Muscle of arm (tissue), 12 donors: ENCODE data around the gene SS18L1. TPM values are rescaled to one million over a fixed set of nuclear protein-coding genes. Genes with fewer than 3 reads are reported as not detected.

Source experiments
- DNase-seq: peaks from one replicate; pipeline ENCODE4 v3.0.0-alpha.2; 2013
- polyA plus RNA-seq, 12 donors: library from polyadenylated mRNA; unstranded; fragments of 120-200 nt; gene quantifications; one replicate each; pipeline ENCODE4 v1.2.1, GENCODE V29; 2013; ENCODE audit not compliant: insufficient read length in 12 of 12

SS18L1 gene
- polyA plus RNA-seq, 12 donors: 13.5 to 21.0 (median 15.7) TPM; not detected in 1

DNA sequence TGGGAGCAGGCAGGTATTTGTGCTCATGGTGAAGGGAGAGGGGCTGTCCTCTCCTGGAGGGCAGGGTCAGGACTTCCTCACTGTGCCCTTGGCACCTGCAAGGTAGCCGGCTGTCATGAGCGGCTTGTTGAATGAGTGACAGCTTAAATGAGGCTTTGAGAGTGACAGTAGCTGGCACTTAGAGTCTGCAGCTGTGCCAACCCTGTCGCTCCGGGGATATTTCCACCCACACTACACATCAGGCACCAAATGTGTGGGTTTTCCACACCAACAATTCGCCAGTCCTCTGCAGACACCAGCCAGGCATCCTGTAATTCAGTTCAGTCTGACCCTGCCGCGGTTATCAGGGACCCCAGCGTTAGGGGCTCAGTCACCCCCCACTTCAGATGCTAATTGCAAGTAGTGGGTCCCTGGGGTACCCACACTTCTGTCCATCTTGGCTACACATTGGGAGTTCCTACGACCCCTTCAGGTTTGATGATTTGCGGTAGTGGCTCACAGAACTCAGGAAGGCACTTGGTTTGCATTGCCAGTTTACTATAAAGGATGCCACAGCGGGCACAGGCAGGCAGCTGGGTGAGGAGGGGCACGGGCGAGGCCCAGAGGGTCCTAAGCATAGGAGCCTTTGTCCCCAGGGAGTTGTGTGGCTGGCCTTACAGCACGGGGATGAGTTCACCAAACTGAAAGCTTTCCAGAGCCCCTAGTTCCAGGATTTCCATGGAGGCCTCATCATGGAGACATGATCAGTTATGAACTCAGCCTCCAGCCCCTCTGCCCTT lies 48.4 kb downstream of the SS18L1 start:
- DNase-seq: no peak

DNA sequence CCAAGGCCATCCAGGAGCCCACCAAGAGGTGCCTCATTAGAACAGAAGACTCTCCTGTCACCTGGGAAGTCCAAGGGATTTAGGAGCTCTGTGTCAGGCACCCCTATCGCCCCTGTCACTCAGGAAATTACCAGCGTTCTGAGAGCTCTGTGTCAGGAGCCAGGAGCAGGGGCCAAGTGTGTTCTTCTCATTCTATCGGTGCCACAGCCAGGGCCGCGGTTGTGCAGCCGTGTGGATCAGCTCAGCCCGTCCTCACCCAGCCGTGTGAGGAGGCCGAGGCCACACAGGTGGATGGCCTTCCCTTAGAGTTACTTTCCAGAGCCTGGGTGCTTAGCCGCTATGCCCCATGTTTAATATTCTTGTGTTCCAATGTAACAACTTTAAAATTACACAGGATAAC lies 49.1 kb downstream of the SS18L1 start:
- DNase-seq: no peak

DNA sequence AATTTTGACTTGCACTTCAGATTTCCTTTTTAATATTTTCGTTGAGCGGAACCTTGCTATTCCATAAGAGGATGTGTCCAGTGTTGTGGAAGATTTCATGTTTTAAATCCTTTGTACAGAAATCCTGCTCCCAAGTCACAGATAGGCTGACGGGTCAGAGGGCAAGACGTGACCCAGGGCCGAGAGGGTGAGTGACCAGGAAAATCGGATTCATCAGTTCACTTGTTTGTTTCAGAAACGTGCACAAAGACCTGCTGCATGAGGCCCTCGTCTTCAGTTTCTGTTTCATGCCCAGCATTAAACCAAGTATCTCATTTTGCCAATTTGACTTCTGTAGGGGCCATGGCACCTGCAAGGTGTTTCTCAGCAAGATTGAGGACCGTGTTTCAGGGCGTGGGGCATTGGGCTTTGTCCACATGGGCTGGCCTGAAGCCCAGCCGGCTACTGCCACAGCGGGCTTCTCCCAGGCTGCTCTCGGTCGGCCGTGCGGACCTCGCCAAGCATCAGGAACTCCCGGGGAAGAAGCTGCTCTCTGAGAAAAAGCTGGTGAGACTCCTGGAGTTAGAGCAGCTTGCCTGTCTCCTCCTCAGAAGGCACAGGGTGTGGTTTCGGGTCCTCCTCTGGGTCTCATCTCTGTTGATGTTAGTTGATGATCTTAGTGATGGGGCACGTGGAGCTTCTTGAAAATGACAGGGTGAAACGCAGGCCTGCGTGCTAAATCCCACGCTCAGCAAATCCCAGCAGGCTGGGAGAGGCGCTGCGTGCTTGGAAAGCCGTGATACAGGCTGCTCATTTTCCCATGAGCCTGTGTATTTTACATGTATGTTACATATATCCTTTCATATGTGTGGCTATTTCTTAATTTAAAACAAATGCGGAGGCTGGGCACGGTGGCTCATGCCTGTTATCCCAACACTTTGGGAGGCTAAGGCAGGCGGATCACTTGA lies 49.8 kb downstream of the SS18L1 start:
- DNase-seq: no peak

DNA sequence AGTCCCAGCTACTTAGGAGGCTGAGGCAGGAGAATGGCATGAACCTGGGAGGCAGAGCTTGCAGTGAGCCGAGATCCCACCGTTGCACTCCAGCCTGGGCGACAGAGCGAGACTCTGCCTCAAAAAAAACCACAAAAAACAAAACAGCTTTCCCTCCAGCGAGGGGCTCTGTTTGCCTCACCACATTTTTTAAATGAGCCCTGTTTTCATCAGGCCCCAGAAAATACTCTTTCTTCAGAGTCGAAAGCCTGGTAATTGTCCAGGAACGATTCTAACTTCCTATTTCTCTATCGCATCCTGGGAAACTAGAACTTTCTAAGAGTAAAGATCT lies 51.5 kb downstream of the SS18L1 start:
- no peak for DNase-seq

DNA sequence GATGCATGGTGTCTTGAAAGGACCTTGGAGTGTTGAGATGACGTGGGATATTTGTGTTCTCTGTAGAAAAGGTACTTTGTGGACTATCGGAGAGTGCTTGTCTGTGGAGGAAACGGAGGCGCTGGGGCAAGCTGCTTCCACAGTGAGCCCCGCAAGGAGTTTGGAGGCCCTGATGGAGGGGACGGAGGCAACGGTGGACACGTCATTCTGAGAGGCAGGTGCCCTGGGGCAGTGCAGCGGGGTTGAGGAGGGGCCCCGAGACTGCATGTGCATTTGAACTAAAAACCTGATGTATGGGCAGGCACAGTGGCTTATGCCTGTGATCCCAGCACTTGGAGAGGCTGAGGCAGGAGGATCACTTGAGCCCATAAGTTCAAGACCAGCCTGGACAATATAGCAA lies 52.2 kb downstream of the SS18L1 start:
- no peak for DNase-seq

DNA sequence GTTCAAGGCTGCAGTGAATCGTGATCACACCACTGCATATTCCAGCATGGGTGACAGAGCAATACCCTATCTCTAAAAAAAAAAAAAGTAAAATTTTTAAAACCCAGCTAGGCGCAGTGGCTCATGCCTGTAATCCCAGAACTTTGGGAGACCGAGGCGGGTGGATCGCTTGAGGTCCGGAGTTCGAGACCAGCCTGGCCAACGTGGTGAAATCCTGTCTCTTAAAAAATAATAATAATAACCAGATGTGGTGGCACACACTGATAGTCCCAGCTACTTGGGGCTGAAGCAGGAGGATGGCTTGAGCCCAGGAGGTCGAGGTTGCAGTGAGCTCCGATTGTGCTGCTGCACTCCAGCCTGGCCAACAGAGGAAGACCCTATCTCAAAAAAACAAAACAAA lies 52.7 kb downstream of the SS18L1 start:
- DNase-seq: no peak

DNA sequence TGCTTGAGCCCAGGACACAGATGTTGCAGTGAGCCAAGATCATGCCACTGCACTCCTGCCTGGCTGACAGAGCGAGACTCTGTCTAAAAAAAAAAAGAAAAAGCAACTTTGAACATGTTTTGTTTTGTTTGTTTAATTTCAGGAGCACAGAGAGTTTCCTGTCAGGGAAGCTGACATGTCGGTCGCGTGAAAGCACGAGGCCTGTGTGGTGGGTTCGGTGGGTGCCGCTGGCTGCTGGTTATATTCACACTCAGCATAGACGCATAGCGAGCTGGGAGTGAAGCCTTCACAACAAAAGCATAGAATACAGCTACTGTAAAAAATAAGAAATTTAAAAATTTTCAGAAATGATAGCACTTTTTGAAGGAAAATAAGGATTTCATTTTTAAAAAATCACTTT lies 53.7 kb downstream of the SS18L1 start:
- no peak for DNase-seq

DNA sequence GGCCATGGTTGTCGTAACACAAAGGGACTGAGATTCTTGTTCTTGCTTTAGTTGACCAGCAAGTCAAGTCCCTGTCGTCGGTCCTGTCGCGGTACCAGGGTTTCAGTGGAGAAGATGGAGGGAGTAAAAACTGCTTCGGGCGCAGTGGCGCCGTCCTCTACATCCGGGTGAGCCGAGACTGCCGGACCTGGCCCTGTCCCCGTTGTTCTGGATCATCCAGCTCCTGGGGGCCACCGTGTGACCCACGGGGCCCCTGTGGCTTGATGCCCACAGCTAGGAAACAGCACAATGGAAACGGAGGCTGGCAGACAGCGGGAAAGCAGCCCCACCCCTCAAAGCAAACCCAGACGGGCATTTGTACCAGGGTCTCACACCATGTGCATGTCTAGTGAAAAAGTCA lies 54.2 kb downstream of the SS18L1 start:
- DNase-seq: no peak

DNA sequence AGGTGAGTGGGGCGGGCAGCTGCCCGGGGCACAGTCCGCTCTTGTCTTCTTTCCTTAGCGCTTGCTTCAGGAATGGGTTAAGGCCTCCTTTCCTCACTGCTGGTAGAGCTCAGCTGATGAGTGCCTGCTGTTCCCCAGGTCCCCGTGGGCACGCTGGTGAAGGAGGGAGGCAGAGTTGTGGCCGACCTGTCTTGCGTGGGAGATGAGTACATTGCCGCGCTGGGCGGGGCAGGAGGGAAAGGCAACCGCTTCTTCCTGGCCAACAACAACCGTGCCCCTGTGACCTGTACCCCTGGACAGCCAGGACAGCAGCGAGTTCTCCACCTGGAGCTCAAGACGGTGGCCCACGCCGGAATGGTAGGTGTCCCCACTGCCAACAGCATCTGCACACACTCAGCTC lies 54.9 kb downstream of the SS18L1 start:
- DNase-seq: no peak

DNA sequence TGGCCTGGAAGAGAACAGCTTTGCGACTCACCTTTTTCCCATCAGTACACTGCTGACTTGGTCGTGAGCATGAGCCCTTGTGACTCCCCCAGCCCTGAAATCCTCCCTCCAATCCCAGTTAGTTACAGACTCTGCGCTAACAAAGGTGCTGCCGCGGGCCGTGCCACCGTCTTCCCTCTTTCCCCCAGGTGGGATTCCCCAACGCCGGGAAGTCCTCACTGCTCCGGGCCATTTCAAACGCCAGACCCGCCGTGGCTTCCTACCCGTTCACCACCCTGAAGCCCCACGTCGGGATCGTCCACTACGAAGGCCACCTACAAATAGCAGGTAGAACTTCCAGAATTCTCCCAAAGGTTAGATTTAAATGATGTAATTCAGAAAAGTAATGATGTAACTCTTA lies 55.4 kb downstream of the SS18L1 start:
- DNase-seq: no peak

DNA sequence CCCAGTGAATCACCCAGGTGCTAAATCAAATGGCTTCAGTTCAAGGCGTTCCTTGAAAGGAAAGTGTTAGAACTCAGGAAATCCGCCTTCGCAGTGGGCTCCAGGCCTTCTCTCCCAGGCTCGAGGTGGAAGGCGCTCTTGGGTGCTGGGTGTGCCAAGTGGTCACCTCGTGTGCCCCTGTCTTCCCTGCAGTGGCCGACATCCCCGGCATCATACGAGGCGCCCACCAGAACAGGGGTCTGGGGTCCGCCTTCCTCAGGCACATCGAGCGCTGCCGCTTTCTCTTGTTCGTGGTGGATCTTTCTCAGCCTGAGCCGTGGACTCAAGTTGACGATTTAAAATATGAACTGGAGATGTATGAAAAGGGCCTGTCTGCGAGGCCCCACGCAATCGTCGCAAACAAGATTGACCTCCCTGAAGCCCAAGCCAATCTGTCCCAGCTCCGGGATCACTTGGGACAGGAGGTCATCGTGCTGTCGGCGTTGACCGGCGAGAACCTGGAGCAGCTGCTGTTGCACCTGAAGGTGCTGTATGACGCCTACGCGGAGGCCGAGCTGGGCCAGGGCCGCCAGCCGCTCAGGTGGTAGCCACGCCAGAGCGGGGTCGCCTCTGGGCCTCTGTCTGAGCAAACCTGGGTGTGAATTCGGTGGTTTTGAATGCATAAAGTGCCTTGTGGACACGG lies 57.1 kb downstream of the SS18L1 start:
- no peak for DNase-seq

DNA sequence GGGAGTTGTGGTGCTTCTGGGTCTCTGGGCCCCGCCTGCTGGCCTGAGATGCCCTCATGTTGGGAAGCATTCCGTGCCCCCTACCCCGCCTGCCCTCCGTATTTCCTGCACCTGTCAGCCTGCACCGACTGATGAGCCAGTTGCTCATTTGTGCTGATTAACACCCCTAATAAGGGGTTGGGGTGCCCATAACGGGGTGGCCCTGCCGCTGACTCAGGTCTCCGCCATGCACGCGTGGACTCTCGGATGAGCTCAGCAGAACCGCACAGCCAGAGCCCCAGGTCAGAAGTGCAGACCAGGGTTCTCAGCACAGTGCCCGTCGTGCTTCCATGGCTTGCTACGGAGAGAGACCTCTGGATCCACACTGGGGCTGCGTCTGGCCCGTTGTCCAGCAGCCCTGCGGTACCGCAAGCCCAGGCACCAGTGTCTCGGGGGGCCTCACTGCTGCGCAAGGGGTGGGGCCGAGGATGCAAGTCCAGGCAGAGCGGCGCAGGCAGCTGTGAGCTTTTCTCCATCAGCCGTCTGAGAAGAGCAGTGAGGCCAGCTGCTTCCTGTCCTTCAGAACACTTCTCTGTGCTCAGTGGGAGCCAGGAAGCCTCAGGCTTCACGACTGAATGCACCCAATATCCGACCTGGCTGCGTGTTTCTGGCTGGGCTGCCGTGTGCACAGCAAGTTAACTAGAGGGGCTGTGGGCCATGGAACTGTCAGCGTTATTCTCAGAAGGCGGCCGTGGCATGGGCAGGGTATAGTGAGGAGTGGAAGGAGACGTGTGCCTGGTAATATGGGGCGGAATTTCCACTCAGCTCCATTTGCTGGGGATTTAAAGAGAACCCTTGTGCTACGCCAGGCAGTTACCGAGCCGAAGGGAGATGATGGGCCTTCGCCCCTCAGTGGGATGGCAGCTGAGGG lies 57.9 kb downstream of the SS18L1 start:
- DNase-seq: no peak

DNA sequence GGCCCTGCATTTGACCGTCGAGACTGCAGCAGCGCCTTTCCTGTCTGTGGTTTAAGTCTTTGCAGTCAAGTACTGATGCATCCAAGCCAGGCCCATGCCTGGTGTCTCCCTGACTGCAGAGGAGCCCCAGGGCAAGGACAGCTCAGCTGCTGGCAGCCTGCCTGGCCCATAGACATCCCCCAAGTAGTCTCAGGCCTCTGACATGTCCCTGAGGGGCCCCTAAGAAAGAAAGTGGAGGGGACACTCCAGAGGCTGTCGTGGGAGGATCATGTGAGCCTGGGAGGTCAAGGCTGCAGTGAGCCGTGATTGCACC lies 58.5 kb downstream of the SS18L1 start:
- DNase-seq: no peak

DNA sequence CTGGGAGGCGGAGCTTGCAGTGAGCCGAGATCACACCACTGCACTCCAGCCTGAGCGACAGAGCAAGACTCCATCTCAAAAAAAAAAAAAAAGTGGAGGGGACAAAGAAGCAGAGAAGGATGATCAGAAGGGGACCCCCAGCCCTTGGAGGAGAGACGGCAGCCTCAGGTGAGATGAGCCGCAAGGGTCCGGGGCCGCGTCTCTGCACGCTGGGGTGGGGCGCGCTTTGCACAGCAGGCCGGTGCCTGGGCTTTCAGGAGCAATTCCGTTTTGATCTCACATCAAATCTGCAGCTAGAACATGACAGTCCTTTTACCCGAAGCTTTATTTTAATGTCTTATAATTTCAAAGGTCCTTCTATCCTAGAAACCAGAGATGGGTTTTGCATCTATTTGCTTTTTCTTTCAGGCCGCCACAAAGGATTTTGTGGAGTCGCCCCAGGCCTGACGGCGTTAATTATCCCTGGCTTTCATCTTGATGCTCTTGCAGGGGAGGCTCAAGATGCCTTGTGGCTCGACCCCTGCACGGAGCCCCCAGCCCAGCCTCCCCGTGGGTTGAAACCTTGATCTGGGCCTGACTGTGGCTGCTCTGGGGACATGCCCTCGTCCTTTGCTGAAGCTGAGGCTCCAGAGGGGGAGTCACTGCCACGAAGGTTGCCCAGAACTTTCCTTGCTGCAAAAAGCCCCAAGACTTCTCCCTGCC lies 59.3 kb downstream of the SS18L1 start:
- DNase-seq: no peak

DNA sequence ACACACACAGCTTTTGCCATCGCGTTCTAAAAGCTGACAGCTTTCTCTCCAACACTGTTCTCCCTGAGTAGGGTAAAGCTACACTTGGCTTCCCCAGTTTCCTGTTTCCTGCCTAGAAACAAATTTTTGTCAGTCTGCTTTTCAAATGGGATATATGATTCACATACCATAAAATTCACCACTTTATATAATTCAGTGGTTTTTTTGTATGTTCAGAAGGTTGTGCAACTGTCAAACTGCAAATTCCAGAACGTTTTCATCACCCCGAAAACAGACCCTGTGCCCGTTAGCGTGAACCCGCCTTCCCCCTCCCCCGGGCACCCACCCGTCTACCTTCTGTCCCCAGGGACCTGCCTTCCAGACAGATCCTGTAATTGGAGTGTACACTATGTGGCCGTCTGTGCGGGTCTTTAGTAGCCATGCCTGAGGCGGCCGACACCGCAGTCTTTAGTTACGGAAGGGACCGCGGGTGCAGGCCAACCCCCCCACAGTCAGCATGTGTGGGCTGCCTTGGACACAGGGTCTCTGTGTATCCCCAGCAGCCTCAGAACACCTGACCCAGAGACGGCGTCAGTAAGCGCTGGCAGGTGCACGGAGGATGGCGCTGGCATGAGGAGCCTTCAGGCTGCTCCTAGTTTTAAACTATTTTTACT lies 59.9 kb downstream of the SS18L1 start:
- no peak for DNase-seq

DNA sequence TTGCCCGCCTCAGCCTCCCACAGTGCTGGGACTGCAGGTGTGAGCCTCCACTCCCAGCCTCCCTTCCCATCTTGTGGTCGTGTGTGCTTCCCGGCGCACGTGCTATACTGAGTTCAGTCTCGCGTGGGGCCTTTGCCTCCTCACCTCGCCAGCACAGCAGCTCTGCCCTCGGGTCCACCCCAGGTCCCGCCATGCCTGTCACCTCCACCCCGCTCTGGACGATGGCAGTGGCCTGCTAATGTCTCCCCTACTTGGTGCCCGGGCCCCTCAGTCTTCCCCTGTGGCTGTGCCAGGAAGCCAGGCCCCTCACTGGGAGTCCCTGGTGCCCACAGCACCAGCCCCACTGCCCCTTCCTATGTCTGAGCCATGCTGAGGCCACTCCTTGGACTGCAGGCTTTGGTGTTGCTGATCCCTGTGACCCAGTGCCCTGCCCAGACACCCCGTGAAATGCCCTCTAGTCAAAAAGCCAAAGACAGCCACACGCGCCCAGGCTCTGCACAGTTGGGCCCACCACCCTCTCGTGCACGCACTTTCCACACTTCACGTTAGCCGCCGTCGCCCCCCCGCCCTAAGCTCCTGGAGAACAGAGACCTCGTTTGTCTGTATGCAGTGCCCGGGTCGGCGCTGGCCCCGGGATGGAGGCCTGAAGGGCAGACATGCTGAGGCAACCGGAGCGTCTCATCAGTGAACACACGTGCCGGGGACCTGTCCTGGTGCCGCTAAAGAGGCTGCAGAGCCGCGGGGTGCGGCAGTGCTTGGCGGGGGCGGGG lies 62.2 kb downstream of the SS18L1 start:
- no peak for DNase-seq

DNA sequence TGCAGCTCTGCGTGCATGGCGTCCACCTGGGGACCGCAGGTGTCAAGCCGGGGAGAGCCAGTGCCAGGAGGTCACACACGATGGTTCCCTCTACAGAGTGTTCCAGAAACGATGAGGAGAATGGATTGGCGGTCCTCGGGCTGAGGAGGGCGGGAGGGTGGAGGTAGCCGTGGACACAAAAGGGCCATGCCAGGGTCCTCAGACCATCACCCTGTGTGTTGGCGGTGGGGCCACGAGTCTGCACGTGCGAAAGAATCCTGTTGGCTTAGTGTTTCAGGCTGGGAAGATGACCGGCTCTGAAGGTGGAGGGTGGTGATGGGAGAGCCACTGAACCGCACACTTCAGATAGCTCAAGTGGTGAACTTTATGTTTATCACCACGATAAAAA lies 62.8 kb downstream of the SS18L1 start:
- no peak for DNase-seq

DNA sequence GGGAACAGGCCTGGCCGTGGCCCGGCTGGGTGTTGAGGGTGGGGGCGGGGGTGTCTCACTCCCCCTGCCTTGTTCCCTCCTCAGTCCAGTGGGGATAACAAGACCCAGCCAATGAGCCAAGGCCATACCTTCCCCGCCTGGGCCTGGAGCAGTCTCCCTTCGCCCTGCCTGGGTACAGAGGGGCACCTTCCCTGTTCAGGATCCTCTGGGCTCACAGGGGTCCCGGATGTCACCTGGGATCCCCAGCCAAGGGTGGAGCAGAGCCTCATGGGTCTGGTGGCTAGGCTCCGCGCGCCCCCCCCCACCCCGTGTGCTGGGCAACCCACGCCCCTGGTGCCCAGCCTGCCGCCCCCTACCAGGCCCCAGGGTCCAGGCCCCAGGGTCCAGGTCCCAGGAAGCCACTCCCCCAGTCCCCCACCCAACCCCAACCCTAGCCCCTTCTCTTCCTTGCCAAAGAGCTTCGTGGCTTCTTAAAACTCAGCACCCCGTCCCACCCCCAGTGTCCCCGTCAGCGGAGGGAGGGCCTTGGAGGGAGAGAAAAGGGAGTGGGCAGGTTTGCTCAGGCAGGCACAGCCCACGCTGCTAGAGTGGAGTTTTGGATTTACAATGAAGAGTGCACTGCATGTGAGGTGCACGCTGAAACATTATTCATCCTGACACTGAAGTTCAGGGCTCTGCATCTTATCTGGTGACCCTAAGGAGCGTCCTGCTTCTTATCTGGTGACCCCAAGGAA lies 64.7 kb downstream of the SS18L1 start:
- DNase-seq: no peak
